GM12878 (cell line): ENCODE data around the gene SASH3.

Experiments used
- CEBPB ChIP-seq, 2 experiments: fragments of 150-350 bp in 1 of 2; IDR thresholded peaks; 2 replicates each; pipeline ENCODE4 v1.6.1; 2012 to 2014; ENCODE audit warnings: low read depth in 2 of 2, low read length in 2 of 2, borderline replicate concordance in 1 of 2, inconsistent platforms in 1 of 2
- EZH2 ChIP-seq: IDR thresholded peaks from 2 replicates; pipeline ENCODE4 v1.6.1; 2012; ENCODE audit warnings: low read depth, mild to moderate bottlenecking, control low read depth, inconsistent platforms, low read length, borderline replicate concordance; ENCODE audit not compliant: control insufficient read depth
- JUNB ChIP-seq: IDR thresholded peaks from 2 replicates; pipeline ENCODE4 v1.6.1; 2016; ENCODE audit warnings: antibody characterized with exemption, mild to moderate bottlenecking
- MYC ChIP-seq: IDR thresholded peaks from 2 replicates; pipeline ENCODE4 v1.6.1; 2011; ENCODE audit warnings: mild to moderate bottlenecking, low read length, moderate library complexity, inconsistent platforms; ENCODE audit not compliant: insufficient read depth, insufficient replicate concordance, insufficient read length, severe bottlenecking
- POLR2AphosphoS5 ChIP-seq: IDR thresholded peaks from 2 replicates; pipeline ENCODE4 v1.6.1; 2011; ENCODE audit warnings: mild to moderate bottlenecking, low read length, inconsistent platforms
- TCF7 ChIP-seq: IDR thresholded peaks from 2 replicates; pipeline ENCODE4 v1.6.1; 2014; ENCODE audit warnings: antibody characterized with exemption, borderline replicate concordance
- ZNF24 ChIP-seq: fragments of 450-650 bp; IDR thresholded peaks from 2 replicates; pipeline ENCODE4 v1.6.1; 2017; ENCODE audit warnings: antibody characterized with exemption, mild to moderate bottlenecking
- ZNF274 ChIP-seq: IDR thresholded peaks from one replicate; pipeline ENCODE4 v1.8.0; 2011; ENCODE audit not compliant: insufficient read length, insufficient read depth
- ZSCAN29 ChIP-seq: fragments of 450-650 bp; IDR thresholded peaks from 2 replicates; pipeline ENCODE4 v1.6.1; 2017; ENCODE audit warnings: mild to moderate bottlenecking, moderate library complexity
- TF ChIP-seq, protein P1 (sequence below): IDR thresholded peaks from 2 replicates; pipeline ENCODE4 v1.6.1; 2012; ENCODE audit warnings: low read depth, low read length, improper control_type of control experiment
- TF ChIP-seq, protein P2 (sequence below), 3 experiments: IDR thresholded peaks in 2 of 3; conservative IDR thresholded peaks in 1 of 3; 2 replicates each; pipeline ENCODE4 v1.5.1; 2011; ENCODE audit warnings: low read depth in 3 of 3, low read length in 3 of 3, mild to moderate bottlenecking in 3 of 3, control low read depth in 2 of 3, moderate library complexity in 2 of 3, inconsistent platforms in 1 of 3, mixed read lengths in 1 of 3; ENCODE audit not compliant: control insufficient read depth in 2 of 3, insufficient read depth in 1 of 3; ENCODE audit errors: extremely low read depth in 1 of 3

DNA sequence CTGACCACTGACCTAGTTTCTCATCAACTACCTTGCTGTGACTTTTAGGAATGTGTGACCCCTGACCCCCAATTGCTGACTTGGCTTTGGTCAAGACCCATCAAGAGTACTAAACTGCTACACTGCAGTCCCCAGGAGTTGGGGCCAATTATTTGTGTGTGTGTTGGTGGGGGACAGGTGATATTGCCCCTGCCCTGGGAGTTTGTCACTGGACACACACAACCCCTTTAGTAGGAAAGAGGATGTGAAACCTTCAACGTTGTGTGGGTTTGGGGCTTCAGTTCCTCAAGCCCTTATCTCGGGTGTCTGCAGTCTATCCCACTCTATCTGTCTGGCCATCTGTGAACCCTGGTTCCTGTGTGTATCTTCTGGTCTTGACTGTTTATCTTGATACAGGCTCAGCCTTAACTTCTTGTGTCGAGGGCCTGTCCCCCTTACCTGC is 6.5 kb downstream of the SASH3 start:
- TF ChIP-seq TCF7: no peak
- TF ChIP-seq ZNF274: no peak
- no peak for TF ChIP-seq CEBPB (IDR thresholded peaks at IDR 0.05; ENCODE audit: borderline replicate concordance in 1 of 2, low read depth in 2 of 2, low read length in 2 of 2)
- no peak for TF ChIP-seq EZH2
- TF ChIP-seq, protein P1, sequence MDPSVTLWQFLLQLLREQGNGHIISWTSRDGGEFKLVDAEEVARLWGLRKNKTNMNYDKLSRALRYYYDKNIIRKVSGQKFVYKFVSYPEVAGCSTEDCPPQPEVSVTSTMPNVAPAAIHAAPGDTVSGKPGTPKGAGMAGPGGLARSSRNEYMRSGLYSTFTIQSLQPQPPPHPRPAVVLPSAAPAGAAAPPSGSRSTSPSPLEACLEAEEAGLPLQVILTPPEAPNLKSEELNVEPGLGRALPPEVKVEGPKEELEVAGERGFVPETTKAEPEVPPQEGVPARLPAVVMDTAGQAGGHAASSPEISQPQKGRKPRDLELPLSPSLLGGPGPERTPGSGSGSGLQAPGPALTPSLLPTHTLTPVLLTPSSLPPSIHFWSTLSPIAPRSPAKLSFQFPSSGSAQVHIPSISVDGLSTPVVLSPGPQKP: no peak
- TF ChIP-seq JUNB: no peak
- TF ChIP-seq POLR2AphosphoS5: no peak; the same call in none of the 2 replicates
- no peak for TF ChIP-seq ZSCAN29
- no peak for TF ChIP-seq MYC
- TF ChIP-seq ZNF24: no peak
- TF ChIP-seq, protein P2, sequence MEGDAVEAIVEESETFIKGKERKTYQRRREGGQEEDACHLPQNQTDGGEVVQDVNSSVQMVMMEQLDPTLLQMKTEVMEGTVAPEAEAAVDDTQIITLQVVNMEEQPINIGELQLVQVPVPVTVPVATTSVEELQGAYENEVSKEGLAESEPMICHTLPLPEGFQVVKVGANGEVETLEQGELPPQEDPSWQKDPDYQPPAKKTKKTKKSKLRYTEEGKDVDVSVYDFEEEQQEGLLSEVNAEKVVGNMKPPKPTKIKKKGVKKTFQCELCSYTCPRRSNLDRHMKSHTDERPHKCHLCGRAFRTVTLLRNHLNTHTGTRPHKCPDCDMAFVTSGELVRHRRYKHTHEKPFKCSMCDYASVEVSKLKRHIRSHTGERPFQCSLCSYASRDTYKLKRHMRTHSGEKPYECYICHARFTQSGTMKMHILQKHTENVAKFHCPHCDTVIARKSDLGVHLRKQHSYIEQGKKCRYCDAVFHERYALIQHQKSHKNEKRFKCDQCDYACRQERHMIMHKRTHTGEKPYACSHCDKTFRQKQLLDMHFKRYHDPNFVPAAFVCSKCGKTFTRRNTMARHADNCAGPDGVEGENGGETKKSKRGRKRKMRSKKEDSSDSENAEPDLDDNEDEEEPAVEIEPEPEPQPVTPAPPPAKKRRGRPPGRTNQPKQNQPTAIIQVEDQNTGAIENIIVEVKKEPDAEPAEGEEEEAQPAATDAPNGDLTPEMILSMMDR (IDR thresholded peaks at IDR 0.05 in 2 of 3, conservative IDR thresholded peaks at IDR 0.05 in 1 of 3; ENCODE audit: control insufficient read depth in 2 of 3, extremely low read depth in 1 of 3, insufficient read depth in 1 of 3, low read depth in 3 of 3, low read length in 3 of 3): no peak
